ENCODE measurements around the gene TEX28.

The TEX28 gene

GRCh38 chrX:154294791-154295574 lies at the start of gene TEX28:
Gene TEX28 (minus strand): TSS chrX:154295124. CDS start chrX:154292117, 3,007 bp downstream.
- no peak for FAIRE-seq

- peak; percentile 98 for FAIRE-seq
Observed at GRCh38 chrX:154343620-154344019, 48.7 kb upstream of the TEX28 start.

- peak; percentile 23 for FAIRE-seq
Observed at GRCh38 chrX:154343063-154343462, 48.1 kb upstream of the TEX28 start.

- peak; percentile 96 for FAIRE-seq
Observed at GRCh38 chrX:154341399-154342298, 46.7 kb upstream of the TEX28 start.

GRCh38 chrX:154334496-154334895 lies 39.6 kb upstream of the TEX28 start:
- FAIRE-seq: no peak

GRCh38 chrX:154333837-154334271 lies 38.9 kb upstream of the TEX28 start:
- FAIRE-seq: no peak

GRCh38 chrX:154333116-154333515 lies 38.2 kb upstream of the TEX28 start:
- no peak for FAIRE-seq

- FAIRE-seq: no peak
Observed at GRCh38 chrX:154332561-154332960, 37.6 kb upstream of the TEX28 start.

GRCh38 chrX:154329294-154329693 lies 34.4 kb upstream of the TEX28 start:
- FAIRE-seq: no peak

- no peak for FAIRE-seq
Observed at GRCh38 chrX:154328646-154329045, 33.7 kb upstream of the TEX28 start.

- no peak for FAIRE-seq
Observed at GRCh38 chrX:154327038-154327820, 32.3 kb upstream of the TEX28 start.

GRCh38 chrX:154325541-154325940 lies 30.6 kb upstream of the TEX28 start:
- FAIRE-seq: no peak

- FAIRE-seq: no peak
Observed at GRCh38 chrX:154323537-154323936, 28.6 kb upstream of the TEX28 start.

- FAIRE-seq: no peak
Observed at GRCh38 chrX:154322890-154323289, 28.0 kb upstream of the TEX28 start.

GRCh38 chrX:154321594-154321993 lies 26.7 kb upstream of the TEX28 start:
- no peak for FAIRE-seq

GRCh38 chrX:154321152-154321551 lies 26.2 kb upstream of the TEX28 start:
- FAIRE-seq: no peak

- no peak for FAIRE-seq
Observed at GRCh38 chrX:154320406-154320805, 25.5 kb upstream of the TEX28 start.

GRCh38 chrX:154317391-154317995 lies 22.6 kb upstream of the TEX28 start:
- FAIRE-seq: peak; percentile 25

GRCh38 chrX:154315416-154315815 lies 20.5 kb upstream of the TEX28 start:
- FAIRE-seq: no peak

GRCh38 chrX:154313147-154313546 lies 18.2 kb upstream of the TEX28 start:
- no peak for FAIRE-seq

GRCh38 chrX:154312116-154312515 lies 17.2 kb upstream of the TEX28 start:
- no peak for FAIRE-seq

Measured in G401.6 (cell line).